HEK293 (cell line): ENCODE data around the gene LRFN2.

Experiments used
- CTCF ChIP-seq: fragments of 450-650 bp; formaldehyde crosslinking; IDR thresholded peaks from 2 replicates; pipeline ENCODE4 v1.5.1; 2016; ENCODE audit warnings: missing biosample characterization, missing genetic modification characterization
- PRDM1 ChIP-seq: fragments of 450-650 bp; formaldehyde crosslinking; IDR thresholded peaks from 2 replicates; pipeline ENCODE4; 2016; ENCODE audit warnings: missing biosample characterization, missing genetic modification characterization
- REST ChIP-seq: fragments of 450-650 bp; formaldehyde crosslinking; IDR thresholded peaks from 2 replicates; pipeline ENCODE4 v1.5.1; 2016; ENCODE audit warnings: missing biosample characterization, missing genetic modification characterization
- ZBTB6 ChIP-seq: fragments of 450-650 bp; formaldehyde crosslinking; IDR thresholded peaks from 2 replicates; pipeline ENCODE4 v1.5.1; 2017; ENCODE audit warnings: missing biosample characterization, missing genetic modification characterization
- ZFP69B ChIP-seq: fragments of 450-650 bp; formaldehyde crosslinking; IDR thresholded peaks from 2 replicates; pipeline ENCODE4 v1.5.1; 2016; ENCODE audit warnings: missing biosample characterization, missing genetic modification characterization
- ZNF138 ChIP-seq: fragments of 450-650 bp; formaldehyde crosslinking; IDR thresholded peaks from 2 replicates; pipeline ENCODE4 v1.5.1; 2016; ENCODE audit warnings: missing biosample characterization, missing genetic modification characterization, borderline replicate concordance
- ZNF701 ChIP-seq: fragments of 450-650 bp; formaldehyde crosslinking; IDR thresholded peaks from 2 replicates; pipeline ENCODE4 v1.5.1; 2016; ENCODE audit warnings: missing biosample characterization, missing genetic modification characterization
- ZSCAN23 ChIP-seq: fragments of 450-650 bp; formaldehyde crosslinking; IDR thresholded peaks from 2 replicates; pipeline ENCODE4 v1.5.1; 2016; ENCODE audit warnings: missing biosample characterization, missing genetic modification characterization

GRCh38 chr6:40550202-40551101 lies 36.7 kb downstream of the LRFN2 start:
- TF ChIP-seq CTCF (tag by site-specific recombination) (peak; percentile 29; the same call in 1 of the 2 replicates), PRDM1 (no peak), ZBTB6 (tag by site-specific recombination) (no peak), ZNF701 (tag by site-specific recombination) (no peak), ZNF138 (tag by site-specific recombination) (no peak), ZFP69B (no peak), REST (tag by site-specific recombination) (no peak), ZSCAN23 (tag by site-specific recombination) (no peak)
